Loucy (cell line): ENCODE measurements around the gene PLA2G4E.

Experiments used
- H2AFZ ChIP-seq: fragments of 200-600 bp; sonication (generic); 2 replicates; pipeline ENCODE4 v1.6.0; 2016; ENCODE audit warnings: antibody characterized with exemption, mild to moderate bottlenecking, low read length, moderate library complexity
- H3F3A ChIP-seq: fragments of 200-600 bp; 2 replicates; pipeline ENCODE4 v1.6.0; 2016; ENCODE audit warnings: antibody characterized with exemption, low read depth, mild to moderate bottlenecking
- H3K27me3 ChIP-seq: fragments of 200-600 bp; sonication (generic); 2 replicates; pipeline ENCODE4 v1.6.1; 2014; ENCODE audit warnings: low read length, mild to moderate bottlenecking; ENCODE audit not compliant: insufficient read depth, poor library complexity, severe bottlenecking
- H3K36me3 ChIP-seq: fragments of 200-600 bp; sonication (generic); 2 replicates; pipeline ENCODE4 v1.6.1; 2016; ENCODE audit warnings: low read length; ENCODE audit not compliant: insufficient read depth
- H3K4me1 ChIP-seq: fragments of 200-600 bp; sonication (generic); 2 replicates; pipeline ENCODE4 v1.5.1; 2014; ENCODE audit warnings: low read length, mild to moderate bottlenecking; ENCODE audit not compliant: insufficient read depth, poor library complexity, severe bottlenecking
- H3K4me2 ChIP-seq: fragments of 200-600 bp; sonication (generic); 2 replicates; pipeline ENCODE4 v1.6.0; 2014; ENCODE audit warnings: antibody characterized with exemption, low read length, low read depth, mild to moderate bottlenecking; ENCODE audit not compliant: poor library complexity, severe bottlenecking
- H3K4me3 ChIP-seq: fragments of 200-600 bp; sonication (generic); 2 replicates; pipeline ENCODE4 v1.5.1; 2014; ENCODE audit warnings: low read length, mild to moderate bottlenecking, mixed read lengths; ENCODE audit not compliant: poor library complexity, severe bottlenecking
- H3K79me2 ChIP-seq: fragments of 200-600 bp; sonication (generic); 2 replicates; pipeline ENCODE4 v1.6.1; 2014; ENCODE audit warnings: low read length; ENCODE audit not compliant: insufficient read depth
- H3K9ac ChIP-seq: fragments of 200-600 bp; sonication (generic); 2 replicates; pipeline ENCODE4 v1.6.0; 2014; ENCODE audit warnings: mild to moderate bottlenecking, low read depth, low read length, moderate library complexity; ENCODE audit not compliant: poor library complexity, severe bottlenecking
- H3K9me2 ChIP-seq: fragments of 200-600 bp; sonication (generic); replicated peaks from 2 replicates; pipeline ENCODE4 v1.6.1; 2016; ENCODE audit warnings: low read depth, low read length, mixed read lengths
- H3K9me3 ChIP-seq: fragments of 200-600 bp; sonication (generic); 2 replicates; pipeline ENCODE4 v1.6.1; 2014; ENCODE audit warnings: mild to moderate bottlenecking, antibody characterized with exemption, low read length, low read depth; ENCODE audit not compliant: insufficient read depth
- H4K20me1 ChIP-seq: fragments of 200-600 bp; sonication (generic); 2 replicates; pipeline ENCODE4 v1.6.0; 2014; ENCODE audit warnings: antibody characterized with exemption, low read length, mild to moderate bottlenecking; ENCODE audit not compliant: insufficient read depth, poor library complexity, severe bottlenecking
- EZH2phosphoT487 ChIP-seq: fragments of 200-600 bp; IDR thresholded peaks from 2 replicates; pipeline ENCODE4 v1.6.1; 2018; ENCODE audit warnings: antibody characterized with exemption, mild to moderate bottlenecking, moderate library complexity, borderline replicate concordance
- TF ChIP-seq, protein P1 (sequence below): fragments of 200-600 bp; sonication (generic); conservative IDR thresholded peaks from 2 replicates; pipeline ENCODE4 v1.5.1; 2014; ENCODE audit warnings: mild to moderate bottlenecking, antibody characterized with exemption, low read length

The PLA2G4E gene

DNA sequence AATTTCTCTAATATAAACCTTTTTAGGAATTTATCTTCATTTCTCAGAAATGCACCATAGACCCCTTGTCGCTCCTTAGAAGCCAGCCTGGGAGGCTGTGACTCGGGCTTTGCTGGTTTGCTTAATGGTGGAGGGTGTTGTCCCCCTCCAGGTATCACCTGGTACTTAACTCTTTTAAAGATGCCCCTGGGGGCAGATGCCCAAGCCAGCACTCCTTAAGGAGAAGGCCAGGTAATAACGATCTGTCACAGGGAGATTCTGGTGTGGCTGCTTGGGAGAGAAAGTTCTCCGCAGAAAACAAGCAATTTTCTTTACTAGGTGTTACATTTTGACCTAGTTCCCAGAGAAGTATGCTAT lies 70.7 kb downstream of the PLA2G4E start:
- peaks cover 3% of the 10 kb centered on the region; the same call in 1 of the 2 replicates for H3K36me3 ChIP-seq
- no peak overlapping the region for H2AFZ ChIP-seq
- no peak overlapping the region for H3K4me3 ChIP-seq
- H3K4me1 ChIP-seq = no peaks in the 10 kb centered on the region
- H3K79me2 ChIP-seq = no peaks in the 10 kb centered on the region
- no peaks in the 10 kb centered on the region for H4K20me1 ChIP-seq
- H3K27me3 ChIP-seq = no peaks in the 10 kb centered on the region
- H3K4me2 ChIP-seq = no peak overlapping the region
- H3K9me2 ChIP-seq = no peaks in the 10 kb centered on the region
- H3F3A ChIP-seq = no peaks in the 10 kb centered on the region
- H3K9me3 ChIP-seq = no peaks in the 10 kb centered on the region
- no peak overlapping the region for H3K9ac ChIP-seq
- TF ChIP-seq EZH2phosphoT487 = no peak
- TF ChIP-seq, protein P1, sequence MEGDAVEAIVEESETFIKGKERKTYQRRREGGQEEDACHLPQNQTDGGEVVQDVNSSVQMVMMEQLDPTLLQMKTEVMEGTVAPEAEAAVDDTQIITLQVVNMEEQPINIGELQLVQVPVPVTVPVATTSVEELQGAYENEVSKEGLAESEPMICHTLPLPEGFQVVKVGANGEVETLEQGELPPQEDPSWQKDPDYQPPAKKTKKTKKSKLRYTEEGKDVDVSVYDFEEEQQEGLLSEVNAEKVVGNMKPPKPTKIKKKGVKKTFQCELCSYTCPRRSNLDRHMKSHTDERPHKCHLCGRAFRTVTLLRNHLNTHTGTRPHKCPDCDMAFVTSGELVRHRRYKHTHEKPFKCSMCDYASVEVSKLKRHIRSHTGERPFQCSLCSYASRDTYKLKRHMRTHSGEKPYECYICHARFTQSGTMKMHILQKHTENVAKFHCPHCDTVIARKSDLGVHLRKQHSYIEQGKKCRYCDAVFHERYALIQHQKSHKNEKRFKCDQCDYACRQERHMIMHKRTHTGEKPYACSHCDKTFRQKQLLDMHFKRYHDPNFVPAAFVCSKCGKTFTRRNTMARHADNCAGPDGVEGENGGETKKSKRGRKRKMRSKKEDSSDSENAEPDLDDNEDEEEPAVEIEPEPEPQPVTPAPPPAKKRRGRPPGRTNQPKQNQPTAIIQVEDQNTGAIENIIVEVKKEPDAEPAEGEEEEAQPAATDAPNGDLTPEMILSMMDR = no peak

DNA sequence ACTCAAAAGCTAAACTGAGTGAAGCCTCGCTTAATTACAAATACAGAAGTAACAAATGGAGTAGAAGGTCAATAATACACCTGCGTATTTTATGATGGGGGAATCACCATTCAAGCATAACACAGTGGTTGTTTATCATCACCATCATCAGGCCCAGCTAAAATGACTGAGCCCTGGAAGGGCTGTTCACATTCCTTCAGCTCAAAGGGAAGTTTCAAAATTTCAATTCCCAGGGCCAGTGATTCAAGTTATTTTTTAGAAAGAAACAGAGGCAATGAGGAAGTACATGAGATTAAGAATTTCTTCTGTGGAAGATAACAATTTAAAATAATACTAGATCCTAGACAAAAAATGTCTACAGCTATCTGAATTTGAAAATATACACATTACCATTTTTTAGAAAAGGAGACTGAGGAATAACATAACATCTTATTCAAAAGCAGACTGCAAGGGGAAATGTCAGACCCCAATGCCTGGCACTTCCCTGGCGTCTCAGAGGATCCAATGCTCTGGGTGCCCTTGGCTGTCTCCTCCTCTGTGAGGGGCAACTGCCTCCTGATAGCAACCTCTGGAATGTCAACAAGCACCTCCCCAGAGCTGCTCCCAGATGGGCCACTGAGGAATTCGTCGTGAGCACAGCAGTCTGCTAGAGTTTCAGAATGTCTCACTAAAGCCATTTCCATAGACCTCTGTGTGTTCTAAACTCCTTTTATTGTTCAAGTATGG lies 71.3 kb downstream of the PLA2G4E start:
- Histone ChIP-seq H3K27me3 (no peaks in the 10 kb centered on the region), H3K9me3 (no peaks in the 10 kb centered on the region), H3K36me3 (peaks cover 3% of the 10 kb centered on the region; the same call in 1 of the 2 replicates), H3F3A (no peaks in the 10 kb centered on the region), H2AFZ (no peak overlapping the region), H3K9ac (no peak overlapping the region), H3K4me1 (no peaks in the 10 kb centered on the region), H3K9me2 (no peaks in the 10 kb centered on the region), H3K4me3 (no peak overlapping the region), H3K79me2 (no peaks in the 10 kb centered on the region), H4K20me1 (no peaks in the 10 kb centered on the region), H3K4me2 (no peak overlapping the region)
- TF ChIP-seq, protein P1 = no peak
- TF ChIP-seq EZH2phosphoT487 = no peak

DNA sequence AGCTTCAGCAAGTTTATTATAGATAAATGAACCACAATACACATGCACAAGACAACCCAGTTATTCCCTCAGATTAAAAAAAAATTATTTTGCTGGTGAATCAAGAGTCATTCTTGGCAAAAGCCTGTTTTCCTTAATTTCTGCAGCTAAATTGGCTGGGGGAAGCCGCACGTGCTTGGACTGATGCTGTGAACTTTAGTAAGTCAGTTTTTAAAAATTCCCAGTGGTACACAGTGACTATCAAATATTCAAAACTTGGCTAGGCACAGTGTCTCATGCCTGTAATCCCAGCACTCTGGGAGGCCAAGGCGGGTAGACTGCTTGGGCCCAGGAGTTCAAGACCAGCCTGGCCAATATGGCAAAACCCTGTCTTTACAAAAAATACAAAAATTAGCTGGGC lies 72.4 kb downstream of the PLA2G4E start:
- Histone ChIP-seq H3K4me1 (no peaks in the 10 kb centered on the region), H3K9me3 (no peaks in the 10 kb centered on the region), H3K9me2 (no peaks in the 10 kb centered on the region), H3K4me2 (no peak overlapping the region), H3F3A (no peaks in the 10 kb centered on the region), H3K4me3 (no peak overlapping the region), H3K79me2 (no peaks in the 10 kb centered on the region), H3K27me3 (no peaks in the 10 kb centered on the region), H2AFZ (no peak overlapping the region), H4K20me1 (no peaks in the 10 kb centered on the region), H3K36me3 (peaks cover 2% of the 10 kb centered on the region; the same call in 1 of the 2 replicates), H3K9ac (no peak overlapping the region)
- TF ChIP-seq, protein P1 = no peak
- TF ChIP-seq EZH2phosphoT487 = no peak
